ENCODE measurements around the gene DGKD.

DGKD gene

GRCh38 chr2:233464531-233465240 lies 110.4 kb downstream of the DGKD start:
- no peak for DNase-seq

GRCh38 chr2:233466991-233467603 lies 112.8 kb downstream of the DGKD start:
- DNase-seq: no peak

DNA sequence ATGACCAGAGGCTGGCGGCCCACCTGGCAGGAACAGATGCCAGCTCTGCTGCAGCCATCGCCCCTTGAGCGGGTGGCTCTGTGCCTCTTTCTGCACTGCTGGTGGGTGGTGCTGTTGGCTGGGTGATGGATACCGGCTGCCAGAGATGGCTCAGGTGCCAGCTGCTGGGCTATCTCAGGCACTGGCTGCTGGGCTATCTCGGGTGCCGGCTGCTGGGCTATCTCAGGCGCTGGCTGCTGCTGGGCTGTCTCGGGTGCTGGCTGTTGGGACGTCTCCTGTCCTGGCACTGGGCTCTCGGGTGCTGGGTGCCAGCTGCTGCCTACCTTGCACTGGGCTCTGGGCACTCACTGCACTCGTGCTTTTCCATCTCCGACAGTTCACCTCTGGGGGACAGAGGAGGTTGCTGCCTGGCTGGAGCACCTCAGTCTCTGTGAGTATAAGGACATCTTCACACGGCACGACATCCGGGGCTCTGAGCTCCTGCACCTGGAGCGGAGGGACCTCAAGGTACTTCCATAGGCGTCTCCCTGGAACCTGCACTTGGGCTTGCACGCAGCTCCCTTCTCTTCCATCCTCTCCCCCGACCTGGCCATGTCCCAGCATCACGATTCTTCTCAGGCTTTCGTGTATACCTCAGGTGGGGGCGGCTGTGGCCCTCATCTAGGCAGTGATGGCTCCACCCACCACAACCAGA lies 113.9 kb downstream of the DGKD start:
- no peak for DNase-seq

GRCh38 chr2:233468741-233469110 lies 114.4 kb downstream of the DGKD start:
- DNase-seq: no peak

DNA sequence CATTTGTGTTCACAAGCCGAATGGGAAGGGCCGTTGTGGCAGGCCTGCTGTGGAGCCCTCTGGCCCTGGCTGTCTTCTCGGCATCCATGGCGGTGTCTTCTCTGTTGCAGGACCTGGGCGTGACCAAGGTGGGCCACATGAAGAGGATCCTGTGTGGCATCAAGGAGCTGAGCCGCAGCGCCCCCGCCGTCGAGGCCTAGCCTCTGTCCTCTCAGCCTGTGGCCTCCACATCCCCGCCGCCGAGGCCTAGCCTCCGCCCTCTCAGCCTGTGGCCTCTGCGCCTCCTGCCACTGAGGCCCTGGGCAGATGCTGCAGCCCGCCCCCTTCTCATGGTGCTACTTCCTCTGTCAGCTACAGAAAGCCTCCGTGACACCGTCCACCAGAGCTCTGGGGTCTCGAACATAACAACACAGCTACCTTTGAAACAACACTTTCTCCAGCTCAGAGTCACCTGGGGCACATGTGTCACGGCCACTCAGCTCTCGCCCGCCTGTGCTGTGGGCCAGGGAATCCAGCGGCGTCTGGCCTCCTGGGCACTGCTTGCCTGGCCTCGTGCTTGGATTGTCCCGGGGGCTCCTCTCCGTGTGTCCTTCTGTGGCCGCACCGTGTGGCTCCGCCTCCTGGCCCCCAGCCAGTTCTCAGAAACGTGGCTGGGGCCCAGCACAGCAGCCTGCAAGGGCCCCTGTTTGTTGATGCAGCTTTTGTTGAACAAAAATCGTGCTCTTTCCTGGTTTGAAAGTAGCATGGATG lies 115.1 kb downstream of the DGKD start:
- DNase-seq: no peak

DNA sequence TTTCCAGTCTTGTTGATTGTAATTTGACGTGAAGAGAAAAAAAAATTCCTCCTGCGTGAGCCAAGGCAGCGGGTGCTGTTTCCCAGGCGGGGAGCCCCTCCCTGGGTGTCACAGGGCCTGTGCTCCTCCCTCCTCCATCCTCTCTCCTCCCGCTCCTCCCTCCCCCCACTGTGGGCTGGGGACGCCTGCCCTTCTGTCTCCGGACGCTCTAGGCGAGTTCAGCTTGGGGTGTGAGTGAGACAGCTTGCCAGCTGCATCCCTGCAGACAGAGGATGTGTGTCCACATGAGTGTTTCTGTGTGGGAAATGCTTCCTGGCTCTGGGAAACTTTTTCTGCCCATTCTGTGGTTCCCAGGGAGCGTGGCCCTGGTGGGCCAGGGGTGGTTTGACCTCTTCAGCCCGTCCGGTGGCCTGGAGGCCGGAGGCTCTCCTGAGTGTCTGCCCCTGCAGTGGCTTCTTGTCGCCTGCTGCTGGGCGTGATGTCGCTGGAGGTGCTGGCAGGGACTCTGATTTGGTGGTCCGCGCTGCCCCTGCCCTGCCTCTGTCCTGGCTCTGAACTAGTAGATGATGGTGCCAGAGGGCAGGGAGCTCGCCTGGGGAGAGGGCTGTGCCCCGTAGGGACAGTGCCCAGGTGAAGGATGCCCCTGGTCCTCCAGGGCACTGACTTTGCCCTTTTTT lies 115.9 kb downstream of the DGKD start:
- no peak for DNase-seq

- no peak for DNase-seq
Observed at GRCh38 chr2:233470839-233471238, 116.5 kb downstream of the DGKD start.

DNA sequence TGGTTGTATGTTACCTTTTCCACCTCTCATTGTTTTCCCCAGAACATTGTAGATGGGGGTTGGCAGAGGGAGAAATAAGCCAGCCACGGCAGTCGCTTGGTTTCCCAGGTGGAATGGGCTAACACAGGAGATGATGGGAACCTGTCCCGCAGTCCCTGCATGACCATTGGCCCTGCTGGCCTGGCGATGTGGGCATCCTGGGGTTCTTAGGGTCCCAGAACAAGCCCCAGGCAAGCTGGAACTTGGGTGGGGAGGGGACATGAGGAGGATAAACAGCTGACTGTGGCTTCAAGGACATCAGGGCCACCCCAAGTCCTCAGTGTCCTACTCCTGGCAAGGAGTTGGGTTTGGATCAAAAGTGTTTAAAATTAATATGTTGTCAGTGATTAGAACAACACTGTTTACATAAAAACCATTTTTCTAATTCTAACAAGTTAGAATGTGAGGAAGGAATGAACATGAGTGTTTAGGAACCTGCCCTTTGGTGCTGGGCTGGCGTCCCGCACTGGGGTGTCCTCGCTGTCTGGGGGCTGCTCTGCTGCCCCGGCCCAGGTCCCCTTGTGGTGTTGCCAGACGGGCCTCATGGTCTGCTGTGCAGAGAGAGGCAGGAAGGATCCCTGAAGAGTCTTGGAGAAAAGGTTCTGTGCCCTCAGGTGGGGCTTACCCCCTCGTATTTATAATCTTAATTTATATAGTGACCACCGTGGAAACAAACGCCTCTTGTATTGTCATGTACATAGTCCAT lies 117.2 kb downstream of the DGKD start:
- DNase-seq: no peak

- no peak for DNase-seq
Observed at GRCh38 chr2:233473386-233473791, 119.1 kb downstream of the DGKD start.

DNA sequence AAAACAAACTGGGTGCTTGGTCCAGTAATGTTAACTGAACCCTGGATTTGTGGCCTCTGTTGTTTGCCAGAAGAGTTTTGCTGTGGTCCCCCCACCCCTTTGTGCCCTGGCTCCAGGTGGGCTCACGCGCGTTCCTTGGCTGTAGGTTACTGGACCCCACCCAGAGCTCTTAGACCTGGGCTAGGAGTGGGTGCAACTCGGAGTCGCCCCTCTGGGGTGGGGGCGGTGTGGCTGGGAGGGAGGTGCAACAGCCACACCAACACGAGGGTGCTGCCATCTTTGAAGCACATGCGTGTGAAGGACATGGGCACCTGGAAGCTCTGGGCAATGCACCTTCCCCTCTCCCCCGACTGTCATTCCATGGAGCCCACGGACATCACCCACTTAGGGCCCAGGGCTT lies 119.6 kb downstream of the DGKD start:
- DNase-seq: no peak

GRCh38 chr2:233474308-233475160 lies 120.2 kb downstream of the DGKD start:
- no peak for DNase-seq

DNA sequence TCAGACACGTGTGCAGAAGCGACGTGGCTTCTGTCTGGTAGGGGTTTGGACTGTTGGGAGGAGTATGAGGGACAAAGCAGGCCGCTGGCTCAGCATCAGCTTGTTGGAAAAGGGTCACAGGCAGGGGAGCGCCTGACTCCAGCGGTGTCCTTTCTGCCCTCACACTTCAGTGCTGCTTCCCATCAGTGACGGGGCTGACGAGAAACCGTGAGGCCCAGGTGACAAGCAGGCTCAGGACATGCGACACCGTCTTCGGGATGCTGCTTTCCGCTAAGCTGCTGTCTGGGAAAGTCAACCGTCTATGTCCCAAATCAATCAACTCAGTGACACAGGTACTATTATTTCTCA lies 121.7 kb downstream of the DGKD start:
- DNase-seq: no peak

- no peak for DNase-seq
Observed at GRCh38 chr2:233476651-233477547, 122.6 kb downstream of the DGKD start.

DNA sequence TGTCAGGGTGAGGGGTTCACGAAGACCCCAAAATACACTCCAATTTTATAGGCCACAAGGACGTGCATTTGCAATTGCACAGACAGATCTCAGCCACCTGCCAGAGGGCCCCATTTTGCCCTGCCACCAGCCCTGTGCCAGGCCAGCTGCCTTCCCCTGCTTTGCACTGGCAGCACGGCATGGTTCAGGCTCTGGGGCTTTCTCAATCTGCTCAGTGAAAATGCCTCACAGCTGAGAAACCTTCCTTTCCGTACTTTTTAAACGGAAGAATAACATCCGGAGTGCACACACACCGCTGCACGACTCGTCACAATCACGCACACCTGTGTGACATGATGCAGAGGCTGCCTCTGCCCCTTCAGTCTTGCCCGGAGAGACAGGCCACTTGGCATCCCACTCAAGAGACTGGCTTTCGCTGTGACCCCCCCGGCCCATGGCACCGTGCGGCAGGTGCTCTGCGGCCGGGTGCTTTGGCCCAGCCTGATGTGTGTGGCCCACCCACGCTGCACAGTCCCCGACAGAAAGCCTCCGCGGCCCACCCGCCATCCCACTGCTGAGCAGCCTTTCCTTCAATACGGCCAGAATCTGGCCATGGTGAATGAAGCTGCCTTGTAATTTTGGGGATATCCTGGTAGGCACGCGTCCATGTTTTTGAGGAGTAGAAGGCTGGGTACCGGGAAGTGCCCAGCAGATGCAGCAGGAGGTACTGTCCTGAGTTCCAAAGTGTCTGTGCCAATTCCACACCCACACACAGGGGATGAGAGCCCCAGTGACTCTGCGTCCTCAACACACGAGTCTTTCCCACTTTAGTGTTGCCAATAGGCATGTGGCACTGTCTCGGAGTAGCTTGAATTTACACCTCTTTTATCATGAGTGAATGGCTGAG lies 123.5 kb downstream of the DGKD start:
- no peak for DNase-seq

DNA sequence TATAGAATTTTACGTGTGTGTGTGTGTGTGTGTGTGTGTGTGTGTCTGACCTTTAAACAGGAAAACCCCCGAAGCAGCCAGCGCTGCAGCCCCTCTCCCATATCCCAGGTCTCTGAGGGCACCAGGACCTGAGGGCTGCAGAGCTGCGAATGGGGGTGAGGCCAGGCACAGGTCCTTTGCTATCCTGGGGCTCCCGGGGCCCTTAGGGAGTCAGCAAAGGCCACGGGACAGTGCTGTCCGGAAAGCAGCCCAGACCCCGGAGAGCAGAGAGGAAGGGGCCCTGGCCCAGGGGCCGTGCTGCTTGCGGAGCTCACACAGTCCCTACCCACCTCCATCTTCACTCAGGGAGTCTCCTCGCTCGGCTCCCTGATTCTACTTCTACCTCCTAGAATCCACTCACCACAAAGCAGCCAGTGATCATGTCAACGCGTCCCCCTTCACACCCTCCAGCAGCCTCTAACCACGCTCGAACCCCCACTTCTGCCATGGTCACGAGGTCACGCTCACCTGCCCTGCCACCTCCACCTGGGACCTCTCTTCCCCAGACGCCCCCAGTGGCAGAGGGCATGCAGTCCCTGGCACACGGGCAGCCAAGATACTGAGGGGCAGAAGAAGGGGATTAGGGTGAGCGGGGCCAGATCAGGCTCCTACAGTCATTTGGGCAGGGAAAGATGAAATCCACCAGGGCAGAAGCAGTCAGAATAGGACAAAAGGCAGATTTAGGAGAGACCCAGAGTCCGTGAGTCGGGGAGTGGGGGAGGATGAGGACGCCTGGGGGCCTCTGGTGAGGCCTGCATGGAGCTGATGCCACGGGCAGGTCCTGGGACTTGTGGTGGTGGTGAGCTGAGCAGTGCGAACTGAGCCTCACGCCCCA lies 125.6 kb downstream of the DGKD start:
- DNase-seq: no peak

DNA sequence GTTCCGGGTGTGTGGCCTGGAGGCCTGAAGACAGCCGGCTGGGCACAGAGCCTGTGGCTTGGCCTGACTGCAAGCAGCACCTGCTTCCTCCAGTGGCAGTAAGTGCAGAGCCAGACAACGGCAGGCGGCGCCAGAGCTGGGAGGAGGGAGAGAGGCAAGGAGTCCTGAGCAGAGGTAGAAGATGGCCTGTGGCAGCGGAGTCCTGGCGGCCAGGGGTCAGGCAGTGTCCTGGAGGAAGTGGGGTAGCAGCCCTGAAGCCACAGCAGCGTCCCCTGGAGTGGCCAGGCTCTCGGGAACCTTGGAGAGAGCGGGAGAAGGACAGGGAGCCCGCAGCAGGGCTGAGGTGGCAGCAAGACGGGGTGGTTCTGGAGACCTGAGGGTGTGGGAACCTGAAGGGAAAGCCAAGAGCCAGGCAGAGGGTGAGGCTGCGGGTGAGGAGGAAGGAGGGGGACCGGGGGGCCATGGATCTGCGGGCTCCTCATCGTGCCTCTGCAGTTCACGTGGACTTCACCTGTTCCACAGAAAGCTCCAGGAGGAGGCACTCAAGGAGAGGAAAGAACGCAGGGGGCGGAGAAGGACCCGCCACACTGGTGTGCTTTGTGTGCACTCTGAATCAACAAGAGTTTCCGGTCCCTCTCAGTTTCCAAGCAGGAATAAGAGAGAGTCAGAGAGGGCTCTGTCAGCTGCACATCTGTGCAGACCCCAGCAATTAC lies 126.4 kb downstream of the DGKD start:
- no peak for DNase-seq

DNA sequence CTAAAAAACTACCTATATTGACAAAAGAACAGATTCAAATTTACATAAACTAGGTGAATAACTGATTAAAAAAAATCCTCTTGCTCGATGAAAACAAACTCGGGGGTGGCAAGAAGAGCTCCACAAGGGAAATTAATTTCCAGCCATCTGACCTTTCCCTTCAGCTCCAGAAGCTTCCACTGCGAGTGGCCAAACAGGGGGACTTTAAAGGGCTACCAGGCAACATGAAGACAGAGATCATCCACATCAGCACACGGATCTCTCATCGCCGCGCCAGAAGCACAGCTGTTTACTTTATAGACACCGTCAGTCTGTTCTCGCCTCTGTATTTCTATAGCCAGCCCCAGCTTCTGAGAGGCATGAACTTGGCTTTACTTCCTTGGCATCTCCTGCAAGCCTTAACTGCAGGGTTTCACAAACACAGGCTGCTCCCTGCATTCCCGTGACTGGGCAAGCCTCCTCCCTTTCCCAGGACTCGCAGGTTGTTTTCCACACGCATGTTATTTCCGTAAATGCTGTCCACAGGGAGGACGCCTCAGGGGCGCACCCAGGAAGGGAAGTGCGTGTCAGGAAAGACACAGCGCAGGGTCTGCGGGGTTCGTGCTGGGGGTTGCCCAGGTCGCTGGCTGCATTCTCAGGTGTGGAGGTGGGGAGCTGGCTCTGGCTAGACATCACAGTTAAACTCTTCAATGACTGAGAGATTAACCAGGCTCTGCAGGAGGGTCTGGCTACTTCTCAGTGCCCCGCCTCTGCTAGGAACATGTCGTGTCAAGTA lies 127.3 kb downstream of the DGKD start:
- no peak for DNase-seq

All from CD4-positive, alpha-beta T cell treated with Interferon alpha-2 for 1 hour (primary cell).